ENCODE data around the gene DTNBP1.
"Not testable (repeated sequence)": the region's sequence is repeated elsewhere in the genome, so short reads cannot be mapped to it uniquely, and the experiment has no call there.

The DTNBP1 gene

GRCh38 chr6:15668918-15669317 lies 6.1 kb upstream of the DTNBP1 start:
- no peak for DNase-seq (ENCODE audit: low read depth)

GRCh38 chr6:15666896-15667295 lies 4.1 kb upstream of the DTNBP1 start:
- DNase-seq (ENCODE audit: low read depth), result not testable (repeated sequence)

GRCh38 chr6:15665237-15665636 lies 2.4 kb upstream of the DTNBP1 start:
- DNase-seq (ENCODE audit: low read depth), result no peak

- no peak for DNase-seq (ENCODE audit: low read depth)
Measured at GRCh38 chr6:15663130-15663871, 473 bp upstream of the DTNBP1 start.

- no peak for DNase-seq (ENCODE audit: low read depth)
Measured at GRCh38 chr6:15661853-15662325, 939 bp downstream of the DTNBP1 start.

- no peak for DNase-seq (ENCODE audit: low read depth)
Measured at GRCh38 chr6:15659181-15659580, 3.6 kb downstream of the DTNBP1 start.

- no peak for DNase-seq (ENCODE audit: low read depth)
Measured at GRCh38 chr6:15658181-15658744, 4.6 kb downstream of the DTNBP1 start.

GRCh38 chr6:15657290-15657689 lies 5.5 kb downstream of the DTNBP1 start:
- no peak for DNase-seq (ENCODE audit: low read depth)

GRCh38 chr6:15656145-15656544 lies 6.7 kb downstream of the DTNBP1 start:
- no peak for DNase-seq (ENCODE audit: low read depth)

- DNase-seq (ENCODE audit: low read depth), result no peak
Measured at GRCh38 chr6:15654250-15654649, 8.6 kb downstream of the DTNBP1 start.

- no peak for DNase-seq (ENCODE audit: low read depth)
Measured at GRCh38 chr6:15653581-15653980, 9.2 kb downstream of the DTNBP1 start.

GRCh38 chr6:15650004-15650559 lies 12.7 kb downstream of the DTNBP1 start:
- not testable (repeated sequence) for DNase-seq (ENCODE audit: low read depth)

GRCh38 chr6:15644904-15645303 lies 17.9 kb downstream of the DTNBP1 start:
- no peak for DNase-seq (ENCODE audit: low read depth)

- DNase-seq (ENCODE audit: low read depth), result no peak
Measured at GRCh38 chr6:15643542-15643941, 19.3 kb downstream of the DTNBP1 start.

- DNase-seq (ENCODE audit: low read depth), result no peak
Measured at GRCh38 chr6:15642276-15642675, 20.6 kb downstream of the DTNBP1 start.

GRCh38 chr6:15638373-15638772 lies 24.5 kb downstream of the DTNBP1 start:
- no peak for DNase-seq (ENCODE audit: low read depth)

- no peak for DNase-seq (ENCODE audit: low read depth)
Measured at GRCh38 chr6:15631432-15631831, 31.4 kb downstream of the DTNBP1 start.

- no peak for DNase-seq (ENCODE audit: low read depth)
Measured at GRCh38 chr6:15630202-15630601, 32.6 kb downstream of the DTNBP1 start.

GRCh38 chr6:15629487-15629886 lies 33.3 kb downstream of the DTNBP1 start:
- DNase-seq (ENCODE audit: low read depth), result no peak

- no peak for DNase-seq (ENCODE audit: low read depth)
Measured at GRCh38 chr6:15628499-15629131, 34.2 kb downstream of the DTNBP1 start.

- no peak for DNase-seq (ENCODE audit: low read depth)
Measured at GRCh38 chr6:15627821-15628220, 35.0 kb downstream of the DTNBP1 start.

- no peak for DNase-seq (ENCODE audit: low read depth)
Measured at GRCh38 chr6:15626878-15627674, 35.8 kb downstream of the DTNBP1 start.

Data from HS-5 (cell line).